Stimulated activated CD8-positive, alpha-beta memory T cell treated with anti-CD3 and anti-CD28 coated beads, Interleukin-4, amount 100 ng/mL, for 48 hours (primary cell): ENCODE results near the gene C12orf56.
"Not testable (repeated sequence)": the region's sequence is repeated elsewhere in the genome, so short reads cannot be mapped to it uniquely, and the experiment has no call there.

ENCODE experiments used
- DNase-seq: peaks from one replicate; pipeline ENCODE4 v3.0.0-alpha.2; 2020

The C12orf56 gene

DNA sequence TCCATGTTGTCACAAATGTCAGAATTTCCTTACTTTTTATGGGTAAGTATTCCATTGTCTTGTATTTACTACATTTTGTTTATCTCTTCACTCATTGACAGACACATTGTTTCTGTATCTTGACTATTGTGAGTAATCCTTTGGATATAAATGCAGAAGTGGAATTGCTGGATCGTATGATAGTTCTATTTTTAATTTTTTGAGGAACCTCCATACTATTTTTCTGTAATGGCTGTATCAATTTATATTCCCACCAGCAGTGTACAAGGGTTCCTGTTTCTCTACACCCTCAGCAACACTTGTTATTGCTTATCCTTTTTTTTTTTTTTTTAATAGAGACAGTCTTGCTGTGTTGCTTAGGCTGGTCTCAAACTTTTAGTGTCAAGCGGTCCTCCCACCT is 164.9 kb downstream of the C12orf56 start:
- no peak for DNase-seq

DNA sequence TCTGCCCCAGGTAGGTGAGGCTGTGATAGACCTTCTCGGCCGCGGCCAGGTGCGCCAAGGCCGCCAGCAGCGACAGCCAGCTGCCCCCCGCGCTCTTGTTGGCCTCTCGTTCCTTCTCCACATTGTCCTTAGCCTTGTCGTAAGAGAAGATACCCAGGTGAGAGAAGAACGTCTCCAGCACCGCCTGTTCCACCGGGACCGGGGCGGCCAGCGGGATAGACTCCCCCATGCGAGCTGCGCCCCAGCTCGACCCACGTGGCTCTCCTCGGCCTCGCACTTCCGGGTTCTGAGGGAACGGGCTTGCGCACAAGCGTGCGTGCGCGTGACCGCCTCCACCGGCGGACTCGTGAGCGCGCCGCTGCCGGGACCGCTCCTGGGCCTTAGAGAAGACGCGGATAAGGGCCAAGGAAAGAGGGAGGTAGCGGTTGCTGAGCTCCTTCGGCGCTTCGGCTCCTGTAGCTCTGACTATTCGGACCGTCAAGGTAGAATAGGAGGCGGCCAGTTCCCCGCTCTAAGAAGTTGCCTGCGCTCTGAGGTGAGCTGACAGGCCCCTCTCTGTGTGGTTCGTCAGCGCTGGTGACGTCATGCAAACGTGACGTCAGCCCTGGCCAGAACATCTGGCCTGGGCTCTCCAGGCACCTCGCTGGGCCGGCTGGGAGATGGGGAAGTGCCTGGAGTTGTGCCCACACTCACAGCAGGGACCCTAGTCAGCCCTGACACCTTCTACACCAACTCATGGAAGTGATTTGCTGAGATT is 168.4 kb downstream of the C12orf56 start, which contains the start of gene KICS2:
Gene KICS2, minus strand, starts transcription at position 288 of the 757 bp plus-strand sequence. Its CDS starts 59 bp downstream, at position 229.
- peak; percentile 90 for DNase-seq

DNA sequence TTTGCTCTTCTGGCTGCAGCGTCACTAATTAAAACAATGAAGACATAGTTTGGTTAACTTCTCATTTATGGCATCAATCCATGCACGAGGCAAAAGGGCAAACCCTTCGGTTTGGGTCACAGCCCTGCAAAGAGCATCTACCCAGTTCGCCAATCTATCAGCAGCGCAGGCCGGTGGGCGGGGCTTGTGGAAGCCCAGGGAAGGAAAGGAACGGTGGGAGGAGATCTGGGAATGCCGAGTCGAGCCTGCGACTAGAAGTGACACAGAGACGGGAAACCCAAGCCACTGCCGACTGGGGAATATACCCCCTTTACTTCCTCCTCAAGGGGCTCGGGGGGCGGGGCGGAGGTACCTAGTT is 168.9 kb downstream of the C12orf56 start:
- peak; percentile 73 for DNase-seq

DNA sequence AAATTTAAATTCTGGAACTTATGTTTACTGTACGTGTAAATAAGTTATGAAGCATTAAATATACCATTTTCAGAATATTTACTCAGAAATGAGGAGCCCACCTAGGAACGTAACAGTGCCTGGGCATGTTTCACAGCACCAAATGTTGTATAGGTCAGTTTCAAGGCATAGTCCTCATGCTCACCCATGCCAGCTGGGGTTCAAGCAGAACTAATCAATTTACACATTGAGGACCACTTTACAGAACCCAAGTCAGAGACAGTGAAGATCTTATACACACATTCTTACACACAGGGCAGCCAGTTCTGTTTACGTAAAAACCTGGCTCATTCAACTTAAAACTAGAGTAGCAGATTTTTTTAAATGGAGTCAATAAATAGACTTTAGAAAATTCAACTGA is 170.5 kb downstream of the C12orf56 start:
- no peak for DNase-seq

DNA sequence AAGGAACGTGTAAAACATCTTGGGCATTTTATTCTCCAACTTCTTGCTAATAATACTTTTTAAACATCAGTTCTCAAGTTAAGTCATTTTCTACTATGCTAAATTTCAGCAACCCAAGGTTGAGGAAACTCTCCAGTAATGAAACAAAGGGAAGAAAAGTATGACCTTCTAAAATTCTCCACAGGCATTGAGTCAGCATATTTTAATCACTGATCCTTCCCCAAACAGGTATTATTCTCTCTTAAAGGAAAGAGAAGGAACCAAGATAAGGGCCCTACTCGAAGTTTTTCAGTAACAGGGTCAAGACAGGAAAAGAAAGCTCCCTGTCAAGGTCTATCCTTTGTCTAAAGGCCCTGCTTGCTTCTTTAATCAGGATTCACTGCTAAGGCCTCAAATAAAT is 171.4 kb downstream of the C12orf56 start:
- no peak for DNase-seq

DNA sequence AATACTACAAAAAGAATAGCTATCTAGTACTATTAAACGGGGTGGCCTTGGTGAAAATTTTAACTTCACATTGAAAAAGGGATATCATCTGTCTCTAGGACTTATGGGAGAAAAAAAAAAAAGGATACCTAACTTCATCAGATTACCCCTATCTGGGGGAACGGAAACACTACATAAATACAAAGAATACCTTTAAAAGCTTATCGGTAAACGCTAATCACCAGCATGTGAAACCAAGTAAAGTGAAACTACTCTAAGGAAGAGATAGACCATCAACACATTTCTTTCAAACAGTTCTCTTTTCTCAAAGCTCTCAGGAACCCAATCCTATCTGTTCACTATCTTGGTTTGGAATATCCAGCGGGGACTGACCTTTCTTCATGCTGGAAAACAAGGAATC is 172.0 kb downstream of the C12orf56 start:
- DNase-seq = no peak

DNA sequence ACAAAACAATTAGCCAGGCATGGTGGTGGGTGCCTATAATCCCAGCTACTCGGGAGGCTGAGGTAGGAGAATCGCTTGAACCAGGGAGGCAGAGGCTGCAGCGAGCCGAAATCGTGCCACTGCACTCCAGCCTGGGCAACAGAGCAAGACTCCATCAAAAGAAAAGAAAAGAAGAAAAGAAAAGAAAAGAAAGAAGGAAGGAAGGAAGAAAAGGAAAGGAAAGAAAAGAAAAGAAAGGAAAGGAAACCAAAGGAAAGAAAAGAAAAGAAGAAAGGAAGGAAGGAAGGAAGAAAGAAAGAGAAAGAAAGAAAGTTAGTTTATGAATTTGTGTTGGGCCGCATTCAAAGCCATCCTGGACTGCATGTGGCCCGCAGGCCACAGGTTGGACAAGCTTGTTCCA is 172.9 kb downstream of the C12orf56 start:
- DNase-seq = not testable (repeated sequence)

DNA sequence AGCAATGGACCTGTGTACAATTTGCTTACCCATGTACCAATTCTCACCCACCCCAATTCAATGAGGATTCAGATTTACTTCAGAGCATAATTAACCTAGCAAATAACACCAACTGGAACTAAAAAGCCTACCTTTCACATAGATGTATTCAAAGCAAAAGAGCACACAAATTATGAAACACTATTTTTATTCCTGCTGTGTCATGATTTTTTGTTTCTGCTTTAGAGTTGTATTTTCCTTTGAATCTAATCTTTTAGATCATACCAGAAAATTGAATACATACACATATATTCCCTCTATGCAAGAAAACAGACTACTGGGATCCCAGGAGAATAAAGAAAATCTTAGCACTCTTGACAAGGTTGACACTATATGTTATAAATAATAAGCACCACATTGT is 174.3 kb downstream of the C12orf56 start:
- no peak for DNase-seq
